ENCODE measurements around the gene CEP170.

- TF ChIP-seq, protein P1, sequence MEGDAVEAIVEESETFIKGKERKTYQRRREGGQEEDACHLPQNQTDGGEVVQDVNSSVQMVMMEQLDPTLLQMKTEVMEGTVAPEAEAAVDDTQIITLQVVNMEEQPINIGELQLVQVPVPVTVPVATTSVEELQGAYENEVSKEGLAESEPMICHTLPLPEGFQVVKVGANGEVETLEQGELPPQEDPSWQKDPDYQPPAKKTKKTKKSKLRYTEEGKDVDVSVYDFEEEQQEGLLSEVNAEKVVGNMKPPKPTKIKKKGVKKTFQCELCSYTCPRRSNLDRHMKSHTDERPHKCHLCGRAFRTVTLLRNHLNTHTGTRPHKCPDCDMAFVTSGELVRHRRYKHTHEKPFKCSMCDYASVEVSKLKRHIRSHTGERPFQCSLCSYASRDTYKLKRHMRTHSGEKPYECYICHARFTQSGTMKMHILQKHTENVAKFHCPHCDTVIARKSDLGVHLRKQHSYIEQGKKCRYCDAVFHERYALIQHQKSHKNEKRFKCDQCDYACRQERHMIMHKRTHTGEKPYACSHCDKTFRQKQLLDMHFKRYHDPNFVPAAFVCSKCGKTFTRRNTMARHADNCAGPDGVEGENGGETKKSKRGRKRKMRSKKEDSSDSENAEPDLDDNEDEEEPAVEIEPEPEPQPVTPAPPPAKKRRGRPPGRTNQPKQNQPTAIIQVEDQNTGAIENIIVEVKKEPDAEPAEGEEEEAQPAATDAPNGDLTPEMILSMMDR (IDR thresholded peaks at IDR 0.05): no peak
- TF ChIP-seq POLR2AphosphoS5 (IDR thresholded peaks at IDR 0.05) (no peak), POLR2A (IDR thresholded peaks at IDR 0.05) (no peak), EP300 (IDR thresholded peaks at IDR 0.05) (no peak)
These were observed 16.9 kb upstream of the CEP170 start for GRCh38 chr1:243271996-243272395.
